Trophoblast cell (in vitro differentiated cells and primary cell): ENCODE data around the gene TRIM10.
A peak's percentile ranks its signal among the peaks of the same experiment; 100 is the strongest.
"Not testable (repeated sequence)": the region's sequence is repeated elsewhere in the genome, so short reads cannot be mapped to it uniquely, and the experiment has no call there.

Source experiments
- DNase-seq, 2 donors: peaks; one replicate each; pipeline ENCODE4 v3.0.0-alpha.2; 2016
- H2AFZ ChIP-seq: 2 replicates; pipeline ENCODE4 v1.6.1; 2013; ENCODE audit warnings: low read length, moderate library complexity, mild to moderate bottlenecking; ENCODE audit not compliant: insufficient read depth, poor library complexity
- H2AK5ac ChIP-seq: 2 replicates; pipeline ENCODE4 v1.6.1; 2013; ENCODE audit warnings: mild to moderate bottlenecking, low read length
- H2BK120ac ChIP-seq: 2 replicates; pipeline ENCODE4 v1.6.1; 2013; ENCODE audit warnings: low read length, mild to moderate bottlenecking, moderate library complexity; ENCODE audit not compliant: insufficient read depth, poor library complexity
- H2BK12ac ChIP-seq: 2 replicates; pipeline ENCODE4 v1.6.1; 2013; ENCODE audit warnings: mild to moderate bottlenecking, low read length, moderate library complexity
- H2BK5ac ChIP-seq: 2 replicates; pipeline ENCODE4 v1.6.1; 2013; ENCODE audit warnings: low read length, low read depth, moderate library complexity, mild to moderate bottlenecking; ENCODE audit not compliant: poor library complexity
- H3K14ac ChIP-seq: 2 replicates; pipeline ENCODE4 v1.6.1; 2013; ENCODE audit warnings: mild to moderate bottlenecking, low read length
- H3K18ac ChIP-seq: 2 replicates; pipeline ENCODE4 v1.6.1; 2013; ENCODE audit warnings: mild to moderate bottlenecking, low read length
- H3K23ac ChIP-seq: 2 replicates; pipeline ENCODE4 v1.6.1; 2013; ENCODE audit warnings: low read length
- H3K27ac ChIP-seq: 2 replicates; pipeline ENCODE4 v1.5.1; 2013; ENCODE audit warnings: low read depth, mild to moderate bottlenecking, inconsistent platforms, low read length, moderate library complexity
- H3K27me3 ChIP-seq: 2 replicates; pipeline ENCODE4 v1.6.1; 2013; ENCODE audit warnings: inconsistent platforms, mild to moderate bottlenecking, low read length, moderate library complexity; ENCODE audit not compliant: insufficient read depth
- H3K36me3 ChIP-seq, 2 experiments: 1 replicate in 1 of 2; 2 replicates in 1 of 2; pipeline ENCODE4 v1.6.1; 2013; ENCODE audit warnings: low read length in 2 of 2, mild to moderate bottlenecking in 2 of 2, moderate library complexity in 1 of 2; ENCODE audit not compliant: insufficient read depth in 2 of 2, control insufficient read depth in 1 of 2
- H3K4ac ChIP-seq: 2 replicates; pipeline ENCODE4 v1.6.1; 2013; ENCODE audit warnings: low read depth, mild to moderate bottlenecking, low read length, moderate library complexity
- H3K4me1 ChIP-seq, 2 experiments: 1 replicate in 1 of 2; 2 replicates in 1 of 2; pipeline ENCODE4 v1.6.1; 2013; ENCODE audit warnings: low read length in 2 of 2, mild to moderate bottlenecking in 2 of 2, moderate library complexity in 1 of 2; ENCODE audit not compliant: insufficient read depth in 2 of 2, control insufficient read depth in 1 of 2
- H3K4me2 ChIP-seq: 2 replicates; pipeline ENCODE4 v1.6.1; 2013; ENCODE audit warnings: inconsistent platforms, mild to moderate bottlenecking, low read length, moderate library complexity
- H3K4me3 ChIP-seq: 2 replicates; pipeline ENCODE4 v1.5.1; 2013; ENCODE audit warnings: mild to moderate bottlenecking, low read depth, low read length, inconsistent platforms
- H3K79me1 ChIP-seq: one replicate; pipeline ENCODE4 v1.6.1; 2013; ENCODE audit warnings: low read length
- H3K79me2 ChIP-seq: 2 replicates; pipeline ENCODE4 v1.6.1; 2013; ENCODE audit warnings: low read length, mild to moderate bottlenecking; ENCODE audit not compliant: control insufficient read depth, insufficient read depth, poor library complexity
- H3K9ac ChIP-seq: 2 replicates; pipeline ENCODE4 v1.6.1; 2013; ENCODE audit warnings: mild to moderate bottlenecking, low read length
- H3K9me3 ChIP-seq: 2 replicates; pipeline ENCODE4 v1.6.1; 2013; ENCODE audit warnings: low read depth, mild to moderate bottlenecking, control low read depth, inconsistent platforms, low read length; ENCODE audit not compliant: insufficient read depth
- H4K12ac ChIP-seq: 2 replicates; pipeline ENCODE4 v1.6.1; 2013; ENCODE audit warnings: low read depth, mild to moderate bottlenecking, low read length, moderate library complexity
- H4K8ac ChIP-seq: 2 replicates; pipeline ENCODE4 v1.6.1; 2013; ENCODE audit warnings: low read depth, mild to moderate bottlenecking, low read length, moderate library complexity
- H4K91ac ChIP-seq: one replicate; pipeline ENCODE4 v1.6.1; 2013; ENCODE audit warnings: low read depth, mild to moderate bottlenecking, low read length, moderate library complexity
- WGBS: extraction: QIAGEN DNeasy Blood & Tissue Kit; methylation state at CpG from one replicate; pipeline ENCODE4 v1.1.7; 2013; ENCODE audit warnings: missing lambda C conversion rate; ENCODE audit not compliant: insufficient read length, insufficient coverage; ENCODE audit errors: extremely low coverage; 5-methylcytosine and 5-hydroxymethylcytosine counted together

TRIM10 gene

GRCh38 chr6:30169658-30170614 is 8.9 kb upstream of the TRIM10 start:
- no peak overlapping the region for H3K9ac ChIP-seq
- no peak overlapping the region for H3K18ac ChIP-seq
- no peak overlapping the region for H3K4me3 ChIP-seq
- H3K27ac ChIP-seq: no peak overlapping the region
- H2AK5ac ChIP-seq: no peak overlapping the region
- peaks cover 14% of the 10 kb centered on the region for H3K27me3 ChIP-seq
- H3K36me3 ChIP-seq: no peaks in the 10 kb centered on the region
- H2BK12ac ChIP-seq: no peak overlapping the region
- H3K4me1 ChIP-seq: peaks cover 0 to 3% of the 10 kb centered on the region in 2 experiments
- no CpG with 5 or more reads among the region's 7 CpGs for WGBS
- no peak overlapping the region for H3K23ac ChIP-seq
- no peak overlapping the region for H3K4ac ChIP-seq
- H2BK120ac ChIP-seq: no peak overlapping the region
- no peaks in the 10 kb centered on the region for H3K79me2 ChIP-seq
- no peak overlapping the region for H3K4me2 ChIP-seq
- no peak overlapping the region for H2BK5ac ChIP-seq
- peak; percentile 16 to 59 for DNase-seq
- H3K14ac ChIP-seq: no peak overlapping the region
- H2AFZ ChIP-seq: no peak overlapping the region
- H3K79me1 ChIP-seq: no peaks in the 10 kb centered on the region
- no peaks in the 10 kb centered on the region for H3K9me3 ChIP-seq
- H4K8ac ChIP-seq: no peak overlapping the region
- H4K12ac ChIP-seq: no peak overlapping the region
- no peak overlapping the region for H4K91ac ChIP-seq

DNA sequence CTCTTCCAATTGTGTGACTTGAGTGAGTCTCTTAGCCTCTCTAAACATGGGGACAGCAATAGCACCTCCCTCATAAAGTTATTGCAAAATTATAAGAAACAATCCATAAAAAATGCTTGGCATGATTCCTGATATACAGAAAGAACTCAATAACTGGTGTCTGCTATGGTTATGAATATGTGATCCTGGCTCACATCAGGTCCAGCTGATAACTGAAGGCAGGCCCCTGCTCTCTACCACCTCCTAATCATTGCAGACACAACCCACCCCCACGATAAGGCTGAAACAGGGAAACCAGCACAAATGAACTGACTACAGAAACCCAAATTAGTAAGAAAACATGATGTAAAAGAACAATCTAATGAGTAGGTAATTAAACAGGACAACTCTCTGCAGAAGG is 7.7 kb upstream of the TRIM10 start:
- no peaks in the 10 kb centered on the region for H3K79me2 ChIP-seq
- H4K91ac ChIP-seq: no peak overlapping the region
- no peak overlapping the region for H3K27ac ChIP-seq
- peaks cover 14% of the 10 kb centered on the region for H3K27me3 ChIP-seq
- no peak overlapping the region for H3K9ac ChIP-seq
- DNase-seq: no peak
- H4K12ac ChIP-seq: no peak overlapping the region
- no peak overlapping the region for H2AK5ac ChIP-seq
- no peaks in the 10 kb centered on the region for H3K36me3 ChIP-seq
- H3K4me1 ChIP-seq: peaks cover 0 to 3% of the 10 kb centered on the region in 2 experiments
- H3K4me3 ChIP-seq: no peak overlapping the region
- no peak overlapping the region for H3K18ac ChIP-seq
- no peak overlapping the region for H3K14ac ChIP-seq
- H3K9me3 ChIP-seq: no peaks in the 10 kb centered on the region
- H3K4ac ChIP-seq: no peak overlapping the region
- H2BK5ac ChIP-seq: no peak overlapping the region
- no peak overlapping the region for H2BK12ac ChIP-seq
- no peaks in the 10 kb centered on the region for H3K79me1 ChIP-seq
- no peak overlapping the region for H2BK120ac ChIP-seq
- no CpG with 5 or more reads among the region's 1 CpG for WGBS
- no peak overlapping the region for H3K4me2 ChIP-seq
- H3K23ac ChIP-seq: no peak overlapping the region
- no peak overlapping the region for H4K8ac ChIP-seq
- H2AFZ ChIP-seq: no peak overlapping the region

DNA sequence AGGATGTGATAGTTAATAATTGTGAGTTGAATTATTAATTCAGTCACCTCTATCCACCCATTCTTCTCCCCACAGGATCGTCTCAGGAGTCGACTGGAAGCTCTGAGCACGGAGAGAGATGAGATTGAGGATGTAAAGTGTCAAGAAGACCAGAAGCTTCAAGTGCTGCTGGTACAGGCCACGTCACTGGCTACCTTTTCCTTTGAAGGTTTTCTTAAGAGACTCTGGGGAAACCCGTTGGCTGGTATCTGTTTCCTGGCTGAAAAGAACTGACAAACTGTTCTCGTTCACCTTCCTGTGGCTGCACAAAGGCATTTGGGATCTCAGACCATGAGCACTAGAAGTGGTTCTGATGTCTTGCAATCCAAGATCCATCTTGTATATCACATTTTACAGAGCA is 6.1 kb upstream of the TRIM10 start:
- Histone ChIP-seq H3K4me1 (peaks cover 0 to 3% of the 10 kb centered on the region in 2 experiments), H3K79me1 (no peaks in the 10 kb centered on the region), H2AK5ac (no peak overlapping the region), H3K27ac (no peak overlapping the region), H3K4ac (no peak overlapping the region), H2BK12ac (no peak overlapping the region), H3K4me2 (no peak overlapping the region), H3K27me3 (peaks cover 9% of the 10 kb centered on the region), H4K12ac (no peak overlapping the region), H3K18ac (no peak overlapping the region), H3K9me3 (no peaks in the 10 kb centered on the region), H4K91ac (no peak overlapping the region), H2AFZ (no peak overlapping the region), H3K23ac (no peak overlapping the region), H3K9ac (no peak overlapping the region), H3K36me3 (no peaks in the 10 kb centered on the region), H4K8ac (no peak overlapping the region), H2BK120ac (no peak overlapping the region), H3K79me2 (no peaks in the 10 kb centered on the region), H3K4me3 (no peak overlapping the region), H2BK5ac (no peak overlapping the region), H3K14ac (no peak overlapping the region)
- no peak for DNase-seq
- WGBS: no CpG with 5 or more reads among the region's 6 CpGs

DNA sequence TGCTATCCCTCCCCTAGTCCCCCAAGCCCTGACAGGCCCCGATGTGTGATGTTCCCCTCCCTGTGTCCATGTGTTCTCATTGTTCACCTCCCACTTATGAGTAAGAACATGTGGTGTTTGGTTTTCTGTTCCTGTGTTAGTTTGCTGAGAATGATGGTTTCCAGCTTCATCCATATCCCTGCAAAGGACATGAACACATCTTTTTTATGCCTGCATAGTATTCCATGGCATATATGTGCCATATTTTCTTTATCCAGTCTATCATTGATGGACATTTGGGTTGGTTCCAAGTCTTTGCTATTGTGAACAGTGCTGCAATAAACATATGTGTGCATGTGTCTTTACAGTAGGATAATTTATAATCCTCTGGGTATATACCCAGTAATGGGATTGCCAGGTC is 4.2 kb upstream of the TRIM10 start:
- H2AK5ac ChIP-seq, H3K4me2 ChIP-seq, H2BK5ac ChIP-seq, H3K4me1 ChIP-seq, H3K23ac ChIP-seq, H3K27ac ChIP-seq, H4K91ac ChIP-seq, H3K79me2 ChIP-seq, H4K12ac ChIP-seq, H3K14ac ChIP-seq, H3K9me3 ChIP-seq, H2BK12ac ChIP-seq, H3K9ac ChIP-seq, H3K79me1 ChIP-seq, H4K8ac ChIP-seq, H3K27me3 ChIP-seq, H3K18ac ChIP-seq, H3K36me3 ChIP-seq, DNase-seq, H2AFZ ChIP-seq, H2BK120ac ChIP-seq, H3K4me3 ChIP-seq, H3K4ac ChIP-seq: not testable (repeated sequence)
- no CpG with 5 or more reads among the region's 1 CpG for WGBS
